ENCODE results near the gene IGF2BP2.
"Not testable (repeated sequence)": the region's sequence is repeated elsewhere in the genome, so short reads cannot be mapped to it uniquely, and the experiment has no call there.

IGF2BP2 gene

GRCh38 chr3:185807445-185808068, 17.3 kb downstream of the IGF2BP2 start:
- DNase-seq (ENCODE audit: low read depth in 2 of 2), result no peak

- not testable (repeated sequence) for DNase-seq (ENCODE audit: low read depth in 2 of 2)
These were observed 26.1 kb downstream of the IGF2BP2 start for GRCh38 chr3:185798831-185799110.

GRCh38 chr3:185797993-185798830, 26.6 kb downstream of the IGF2BP2 start:
- DNase-seq (ENCODE audit: low read depth in 2 of 2), result no peak

GRCh38 chr3:185797108-185797881, 27.5 kb downstream of the IGF2BP2 start:
- DNase-seq (ENCODE audit: low read depth in 2 of 2), result no peak

- no peak for DNase-seq (ENCODE audit: low read depth in 2 of 2)
These were observed 28.3 kb downstream of the IGF2BP2 start for GRCh38 chr3:185796431-185797107.

GRCh38 chr3:185793381-185793780, 31.5 kb downstream of the IGF2BP2 start:
- DNase-seq (ENCODE audit: low read depth in 2 of 2), result no peak

GRCh38 chr3:185792955-185793354, 31.9 kb downstream of the IGF2BP2 start:
- DNase-seq (ENCODE audit: low read depth in 2 of 2), result no peak

GRCh38 chr3:185789891-185790830, 34.7 kb downstream of the IGF2BP2 start:
- no peak for DNase-seq (ENCODE audit: low read depth in 2 of 2)

GRCh38 chr3:185789134-185789533, 35.7 kb downstream of the IGF2BP2 start:
- no peak for DNase-seq (ENCODE audit: low read depth in 2 of 2)

GRCh38 chr3:185788292-185788691, 36.5 kb downstream of the IGF2BP2 start:
- DNase-seq (ENCODE audit: low read depth in 2 of 2), result no peak

- DNase-seq (ENCODE audit: low read depth in 2 of 2), result no peak
These were observed 37.6 kb downstream of the IGF2BP2 start for GRCh38 chr3:185786956-185787877.

- DNase-seq (ENCODE audit: low read depth in 2 of 2), result not testable (repeated sequence)
These were observed 38.6 kb downstream of the IGF2BP2 start for GRCh38 chr3:185786258-185786657.

GRCh38 chr3:185784317-185784716, 40.5 kb downstream of the IGF2BP2 start:
- no peak for DNase-seq (ENCODE audit: low read depth in 2 of 2)

- no peak for DNase-seq (ENCODE audit: low read depth in 2 of 2)
These were observed 43.1 kb downstream of the IGF2BP2 start for GRCh38 chr3:185781759-185782158.

- no peak for DNase-seq (ENCODE audit: low read depth in 2 of 2)
These were observed 45.4 kb downstream of the IGF2BP2 start for GRCh38 chr3:185779461-185779860.

- DNase-seq (ENCODE audit: low read depth in 2 of 2), result no peak
These were observed 46.0 kb downstream of the IGF2BP2 start for GRCh38 chr3:185778821-185779220.

- no peak for DNase-seq (ENCODE audit: low read depth in 2 of 2)
These were observed 46.7 kb downstream of the IGF2BP2 start for GRCh38 chr3:185778094-185778493.

- no peak for DNase-seq (ENCODE audit: low read depth in 2 of 2)
These were observed 54.7 kb downstream of the IGF2BP2 start for GRCh38 chr3:185770109-185770508.

GRCh38 chr3:185768578-185768982, 56.3 kb downstream of the IGF2BP2 start:
- DNase-seq (ENCODE audit: low read depth in 2 of 2), result peak; percentile 8 to 28
